K562 (cell line): Measurements from ENCODE around the gene SYT6. TPM values are rescaled to one million over a fixed set of nuclear protein-coding genes. Genes with fewer than 3 reads are reported as not detected.

ENCODE experiments used
- ATAC-seq: fragments of 200-7000 bp; cut with Tn5 transposase; 3 replicates; pipeline ENCODE4 v1.9.1; 2020; ENCODE audit warnings: moderate library complexity
- BruUV-seq: library from RNA; stranded (reverse); fragments of 400-500 nt; replicated peaks from 2 replicates; lab custom pipeline; 2021; lab: Mats Ljungman, UMichigan
- CTCF ChIA-PET: fragments of 300-600 bp; formaldehyde crosslinking; extraction: SDS; loops from one replicate; lab custom pipeline; 2021; ENCODE audit warnings: low intra/inter-chr PET ratio; lab: Yijun Ruan, JAX
- POLR2A ChIA-PET: fragments of 300-600, 350-650 bp; sonication (Branson Sonifier 250); formaldehyde crosslinking; extraction: SDS; loops from one replicate; lab custom pipeline; 2021; ENCODE audit warnings: antibody characterized with exemption, inconsistent platforms; lab: Yijun Ruan, JAX
- DNase-seq, 4 experiments: peaks; one replicate each; pipeline versions ENCODE4 v3.0.0 to v3.0.0-alpha.2; 2011 to 2018; ENCODE audit warnings: low spot score in 3 of 4, mixed read lengths in 3 of 4; ENCODE audit errors: extremely low read depth in 1 of 4
- FAIRE-seq: peaks from 2 replicates; lab custom pipeline; 2011; peaks lifted over from hg19 to GRCh38; lab: Jason Lieb, UNC
- H2AFZ ChIP-seq: 2 replicates; pipeline ENCODE4 v1.6.0; 2011; ENCODE audit warnings: low read depth, low read length, control low read depth, inconsistent platforms
- H3K27ac ChIP-seq: fragments of 200-600 bp; 3 replicates; pipeline ENCODE4 v1.8.0; 2011; ENCODE audit warnings: low read depth, mild to moderate bottlenecking, control low read depth, inconsistent platforms, low read length, moderate library complexity, mixed read lengths; ENCODE audit errors: extremely low read depth
- H3K27me3 ChIP-seq, 2 experiments: fragments of 300-600 bp in 1 of 2; 2 replicates in 1 of 2; 3 replicates in 1 of 2; pipeline versions ENCODE4 v1.6.0 to v1.8.0; 2011; ENCODE audit warnings: inconsistent platforms in 2 of 2, low read length in 2 of 2, mild to moderate bottlenecking in 1 of 2, mixed read lengths in 1 of 2, moderate library complexity in 1 of 2; ENCODE audit not compliant: control insufficient read depth in 2 of 2, insufficient read depth in 2 of 2
- H3K36me3 ChIP-seq: fragments of 300-600 bp; 3 replicates; pipeline ENCODE4 v1.8.0; 2011; ENCODE audit warnings: mild to moderate bottlenecking, low read length, inconsistent platforms; ENCODE audit not compliant: control insufficient read depth, insufficient read depth
- H3K4me1 ChIP-seq, 2 experiments: fragments of 200-600 bp in 1 of 2; replicated peaks in 1 of 2; 2 replicates in 1 of 2; 3 replicates in 1 of 2; pipeline versions ENCODE4 v1.5.1 to v1.8.0; 2011; ENCODE audit warnings: inconsistent platforms in 2 of 2, low read length in 2 of 2, mild to moderate bottlenecking in 1 of 2, mixed read lengths in 1 of 2, moderate library complexity in 1 of 2; ENCODE audit not compliant: control insufficient read depth in 2 of 2, insufficient read depth in 2 of 2
- H3K4me2 ChIP-seq: 2 replicates; pipeline ENCODE4 v1.6.1; 2011; ENCODE audit warnings: low read length, control low read depth, inconsistent platforms, mixed read lengths; ENCODE audit not compliant: insufficient read depth
- H3K4me3 ChIP-seq: fragments of 200-600 bp; sonication (generic), shearing (Covaris generic); 2 replicates; pipeline ENCODE4 v1.5.1; 2016; ENCODE audit warnings: control low read depth, inconsistent platforms
- H3K79me2 ChIP-seq: fragments of 200-600 bp; 3 replicates; pipeline ENCODE4 v1.8.0; 2011; ENCODE audit warnings: low read length, inconsistent platforms; ENCODE audit not compliant: control insufficient read depth, insufficient read depth
- H3K9ac ChIP-seq, 2 experiments: 2 replicates each; pipeline versions ENCODE4 v1.6.0 to v1.6.1; 2011; ENCODE audit warnings: low read depth in 2 of 2, low read length in 2 of 2, control low read depth in 1 of 2, inconsistent platforms in 1 of 2, mild to moderate bottlenecking in 1 of 2, mixed read lengths in 1 of 2; ENCODE audit not compliant: insufficient read depth in 1 of 2
- H3K9me1 ChIP-seq: one replicate; pipeline ENCODE4 v1.6.0; 2011; ENCODE audit warnings: inconsistent platforms, mild to moderate bottlenecking, low read length, moderate library complexity; ENCODE audit not compliant: control insufficient read depth, insufficient read depth
- H3K9me3 ChIP-seq: replicated peaks from 2 replicates; pipeline ENCODE4 v1.5.1; 2011; ENCODE audit warnings: low read depth, low read length, inconsistent platforms; ENCODE audit not compliant: control insufficient read depth, insufficient read depth
- H4K20me1 ChIP-seq: replicated peaks from 2 replicates; pipeline ENCODE4 v1.6.1; 2011; ENCODE audit warnings: low read length, inconsistent platforms, mixed read lengths; ENCODE audit not compliant: control insufficient read depth, insufficient read depth
- BCOR ChIP-seq: fragments of 450-650 bp; IDR thresholded peaks from 2 replicates; pipeline ENCODE4 v1.6.1; 2016
- C11orf30 ChIP-seq: fragments of 450-650 bp; IDR thresholded peaks from 2 replicates; pipeline ENCODE4 v1.6.1; 2016; ENCODE audit warnings: low read depth, mild to moderate bottlenecking
- MYBL2 ChIP-seq, 2 experiments: fragments of 450-650 bp in 1 of 2; sonication (generic) in 1 of 2; formaldehyde crosslinking in 1 of 2; IDR thresholded peaks; 2 replicates each; pipeline versions ENCODE4 v1.6.1 to v1.8.1; 2017 to 2022; ENCODE audit warnings: borderline replicate concordance in 1 of 2, inconsistent platforms in 1 of 2, low read depth in 1 of 2, mild to moderate bottlenecking in 1 of 2, missing genetic modification reagents in 1 of 2, moderate library complexity in 1 of 2
- RREB1 ChIP-seq: fragments of 250-450 bp; sonication (Bioruptor Pico); IDR thresholded peaks from 2 replicates; pipeline ENCODE4 v1.4.0; 2020
- SUPT5H ChIP-seq: fragments of 450-650 bp; IDR thresholded peaks from 2 replicates; pipeline ENCODE4 v1.6.1; 2016
- TAF7 ChIP-seq: fragments of 450-650 bp; IDR thresholded peaks from 2 replicates; pipeline ENCODE4 v1.6.1; 2016; ENCODE audit warnings: missing genetic modification characterization, missing compliant biosample characterization
- TEAD2 ChIP-seq: fragments of 450-650 bp; IDR thresholded peaks from 2 replicates; pipeline ENCODE4 v1.6.1; 2016; ENCODE audit warnings: missing genetic modification characterization, control low read depth, missing compliant biosample characterization
- ZNF143 ChIP-seq: sonication (generic); formaldehyde crosslinking; IDR thresholded peaks from 2 replicates; pipeline ENCODE4 v1.9.0; 2022; ENCODE audit warnings: mild to moderate bottlenecking, missing genetic modification reagents
- ZNF253 ChIP-seq: fragments of 250-450 bp; sonication (Bioruptor Pico); conservative IDR thresholded peaks from 2 replicates; pipeline ENCODE4 v1.6.1; 2021; ENCODE audit warnings: mild to moderate bottlenecking
- ZNF282 ChIP-seq: sonication (generic); formaldehyde crosslinking; IDR thresholded peaks from 2 replicates; pipeline ENCODE4 v1.8.1; 2023; ENCODE audit warnings: missing genetic modification reagents
- ZNF311 ChIP-seq: fragments of 250-450 bp; sonication (Bioruptor Pico); IDR thresholded peaks from 2 replicates; pipeline ENCODE4 v1.4.0; 2020; ENCODE audit warnings: mild to moderate bottlenecking, moderate library complexity
- ZNF518B ChIP-seq: fragments of 250-450 bp; sonication (Bioruptor Pico); IDR thresholded peaks from 2 replicates; pipeline ENCODE4 v1.5.0; 2021; ENCODE audit warnings: mild to moderate bottlenecking, moderate library complexity
- WGBS: fragments of 100-300 bp; shearing (Covaris generic); methylation state at CpG from one replicate; pipeline ENCODE4 v1.1.6; 2016; ENCODE audit warnings: low coverage, mixed read lengths; ENCODE audit not compliant: insufficient coverage; ENCODE audit errors: missing lambda C conversion rate; 5-methylcytosine and 5-hydroxymethylcytosine counted together
- in situ Hi-C: fragments of 300-500 bp; cut with MboI; formaldehyde crosslinking; loops from 4 replicates; pipeline ENCODE4 v1.15.0; 2018; ENCODE audit warnings: inconsistent platforms, mixed read lengths
- intact Hi-C: fragments of 100-400 bp; cut with micrococcal nuclease; formaldehyde crosslinking; loops from 2 replicates; pipeline ENCODE4 v1.14.2; 2022
- polyA plus RNA-seq, 8 experiments: library from polyadenylated mRNA; depleted of rRNA in 4 of 8; stranded (reverse) in 5 of 8; unstranded in 3 of 8; fragments of >200 nt; fragmentation: Nextera tagmentation in 2 of 8; fragmentation: Illumina TruSeq in 1 of 8; extraction: Ambion mirVana in 2 of 8; extraction: Trizol in 1 of 8; gene quantifications; 2 replicates each; pipeline versions ENCODE4 v1.2.1 to v1.2.3, GENCODE V29; 2011 to 2014; ENCODE audit warnings: inconsistent platforms in 1 of 8, missing spikeins in 1 of 8
- total RNA-seq, 7 experiments: library from RNA; depleted of rRNA in 6 of 7; stranded (reverse); fragments of >200 nt in 6 of 7; fragmentation: Illumina TruSeq in 2 of 7; extraction: Trizol in 2 of 7; gene quantifications; 2 replicates each; pipeline versions ENCODE4 v1.2.1 to v1.2.3, GENCODE V29; 2011 to 2021; ENCODE audit warnings: low replicate concordance in 1 of 7

Gene SYT6
- total and polyA plus RNA-seq, 9 of the 15 experiments (the other 6 are each of a cell fraction or from before 2014, with no cell fraction given) = 0.06 TPM; not detected in 8

GRCh38 chr1:114149211-114149610, 4.5 kb downstream of the SYT6 start (continued):
- no peak for TF ChIP-seq RREB1 (CRISPR knock-in tag)

DNA sequence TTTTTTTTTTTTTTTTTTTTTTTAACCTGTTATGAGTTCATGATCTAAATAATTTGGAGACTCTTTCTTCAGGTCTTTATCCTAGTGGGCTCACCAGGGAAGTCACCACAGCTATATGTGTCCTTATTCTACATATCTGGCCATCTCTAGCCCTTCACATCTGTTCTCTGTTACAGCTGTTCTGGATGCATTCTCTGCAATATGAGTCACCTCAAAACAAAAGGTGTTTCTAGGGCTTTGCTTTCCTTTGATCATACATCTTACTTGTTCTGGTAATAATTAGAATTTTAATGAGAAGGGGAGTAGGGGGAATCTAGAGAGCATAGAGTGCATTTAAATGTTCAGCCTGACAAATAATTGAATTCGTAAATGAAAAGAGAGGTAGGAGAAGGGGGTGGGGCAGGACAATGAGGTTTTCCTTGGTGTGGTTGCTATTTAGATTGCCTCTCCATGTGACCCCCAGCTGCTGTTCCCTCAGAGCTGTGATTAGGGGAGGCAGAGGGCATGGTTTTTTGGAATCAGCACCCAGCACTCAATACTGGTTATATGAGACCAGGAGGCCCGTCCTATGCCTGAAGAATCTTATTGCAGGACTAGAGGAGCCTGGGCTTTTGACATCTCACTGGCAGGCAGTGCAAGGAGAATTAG, 8.0 kb downstream of the SYT6 start:
- Histone ChIP-seq H3K9me1 (no peaks in the 10 kb centered on the region), H3K4me3 (no peak overlapping the region), H3K9ac (no peak overlapping the region), H3K79me2 (no peaks in the 10 kb centered on the region), H2AFZ (no peak overlapping the region), H3K27ac (no peak overlapping the region), H3K4me1 (no peaks in the 10 kb centered on the region), H3K9me3 (no peaks in the 10 kb centered on the region), H3K27me3 (no peaks in the 10 kb centered on the region), H3K36me3 (no peaks in the 10 kb centered on the region), H4K20me1 (no peaks in the 10 kb centered on the region), H3K4me2 (no peak overlapping the region)
- no TSS peak for BruUV-seq
- no peak for ATAC-seq
- WGBS = 0% methylated on average over 2 of the region's 2 CpGs
- no peak for FAIRE-seq
- intact Hi-C loops = no loop called here
- ChIA-PET CTCF (no interaction called here), POLR2A (interaction anchor here (0.6 to 1.2 kb wide), 4 partner anchors 8 to 144 kb away, joined by 3 to 5 read pairs (median 3); partner anchors contain the start of gene SYT6)
- in situ Hi-C loops = no loop called here
- no peak for DNase-seq
- TF ChIP-seq ZNF253 (CRISPR knock-in tag) (no peak), ZNF311 (CRISPR knock-in tag) (no peak), ZNF518B (CRISPR knock-in tag) (no peak), TEAD2 (no peak), SUPT5H (no peak), ZNF282 (no peak), MYBL2 (IDR thresholded peaks at IDR 0.05; ENCODE audit: low read depth) (no peak), MYBL2 (CRISPR knock-in tag; IDR thresholded peaks at IDR 0.05; ENCODE audit: borderline replicate concordance) (no peak), BCOR (no peak), TAF7 (tag) (no peak), ZNF143 (CRISPR knock-in tag) (no peak), C11orf30 (no peak)
